NOMO-1 (cell line): Measurements from ENCODE around the gene NCOR2.
"Not testable (repeated sequence)": the region's sequence is repeated elsewhere in the genome, so short reads cannot be mapped to it uniquely, and the experiment has no call there.

Experiments
- DNase-seq, 2 experiments: peaks; one replicate each; lab custom pipeline; 2025; ENCODE audit not compliant: unreplicated experiment in 2 of 2; lab: John Stamatoyannopoulos, UW

NCOR2 gene

GRCh38 chr12:124601706-124602105, 34.3 kb upstream of the NCOR2 start:
- DNase-seq = no peak

DNA sequence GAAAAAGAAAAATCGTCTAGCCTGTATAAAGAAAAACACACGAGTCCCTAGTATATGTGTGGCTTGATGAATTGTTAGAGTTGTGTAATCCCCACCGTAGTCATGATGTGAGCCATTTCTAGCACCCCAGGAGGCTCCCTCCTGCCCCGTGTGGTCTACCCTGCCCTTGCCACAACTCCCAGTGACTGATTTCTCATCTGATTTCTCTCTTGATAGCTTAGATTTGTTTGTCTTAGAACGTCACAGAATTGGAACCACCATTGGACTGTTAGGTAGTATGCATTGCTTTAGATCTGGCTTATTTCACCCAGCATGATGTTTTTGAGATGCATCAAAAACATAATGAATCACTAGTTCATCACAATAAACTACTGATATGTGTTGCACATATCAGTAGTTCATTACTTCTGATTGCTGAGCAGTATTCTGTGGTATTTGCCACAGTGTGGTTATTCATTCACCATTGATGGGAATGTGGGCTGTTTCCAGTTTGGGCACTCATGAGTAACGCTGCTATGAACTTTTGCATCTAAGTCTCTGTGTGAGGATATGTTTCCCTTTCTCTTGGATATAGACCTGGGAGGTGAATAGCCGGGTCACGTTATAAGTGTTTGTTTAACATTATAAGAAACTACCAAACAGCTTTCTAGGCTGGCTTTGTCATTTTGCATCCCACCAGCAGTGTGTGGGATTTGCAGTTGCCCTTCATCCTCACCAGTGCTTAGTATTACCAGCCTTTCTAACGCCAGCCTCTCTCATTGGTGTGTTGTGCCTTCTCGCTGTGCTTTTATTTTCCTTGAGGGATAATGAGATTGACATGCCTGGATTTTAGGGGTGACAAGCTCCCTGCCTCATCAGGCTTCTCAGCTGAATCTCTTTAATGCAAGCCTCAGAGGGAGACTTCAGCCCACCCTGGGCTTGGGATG, 31.9 kb upstream of the NCOR2 start:
- peak in 1 of 2 experiments; percentile 9 for DNase-seq

DNA sequence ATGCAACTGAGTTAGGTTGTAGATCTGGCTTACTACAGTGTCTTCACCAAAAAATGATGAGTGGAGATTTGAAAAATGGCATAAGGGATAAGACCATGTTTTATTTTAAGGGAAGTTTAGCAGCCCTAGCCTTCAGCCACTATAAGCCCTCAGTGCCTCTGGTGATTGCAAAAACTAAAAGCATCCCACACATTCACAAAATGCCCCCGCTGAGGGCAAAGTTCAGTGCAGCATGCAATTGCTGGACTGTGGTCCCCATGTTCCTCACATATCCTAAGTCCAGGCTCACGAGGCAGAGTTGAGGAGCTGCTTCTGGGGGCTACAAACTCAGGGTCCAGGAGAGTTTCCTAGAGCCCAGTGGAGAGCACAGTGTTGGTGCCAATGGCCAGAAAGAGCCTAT, 29.6 kb upstream of the NCOR2 start:
- no peak for DNase-seq

- DNase-seq = no peak
Observed at GRCh38 chr12:124595444-124595843, 28.0 kb upstream of the NCOR2 start.

DNA sequence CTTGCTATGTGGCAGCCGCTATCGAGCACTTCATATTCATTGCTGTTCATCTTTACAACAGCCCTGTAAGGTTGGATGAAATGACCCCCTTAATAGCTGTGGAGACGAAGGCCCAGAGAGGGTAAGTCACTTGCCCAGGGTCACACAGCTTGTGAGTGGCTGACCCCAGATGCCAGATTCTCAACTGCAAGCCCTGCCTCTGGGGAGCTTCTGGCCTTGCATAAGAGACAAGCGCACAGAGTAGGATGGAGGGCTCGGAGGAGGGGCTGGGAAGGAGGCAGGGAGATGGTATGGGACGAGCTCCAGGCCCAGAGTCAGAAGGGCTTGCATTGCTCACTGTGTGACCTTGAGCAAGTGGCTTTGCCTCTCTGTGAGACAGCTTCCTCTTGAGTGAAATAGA, 27.4 kb upstream of the NCOR2 start:
- DNase-seq = no peak

GRCh38 chr12:124593851-124594401, 26.5 kb upstream of the NCOR2 start:
- no peak for DNase-seq

GRCh38 chr12:124593176-124593575, 25.8 kb upstream of the NCOR2 start:
- DNase-seq = no peak

- DNase-seq = peak; percentile 85 to 89
Observed at GRCh38 chr12:124592481-124593160, 25.2 kb upstream of the NCOR2 start.

DNA sequence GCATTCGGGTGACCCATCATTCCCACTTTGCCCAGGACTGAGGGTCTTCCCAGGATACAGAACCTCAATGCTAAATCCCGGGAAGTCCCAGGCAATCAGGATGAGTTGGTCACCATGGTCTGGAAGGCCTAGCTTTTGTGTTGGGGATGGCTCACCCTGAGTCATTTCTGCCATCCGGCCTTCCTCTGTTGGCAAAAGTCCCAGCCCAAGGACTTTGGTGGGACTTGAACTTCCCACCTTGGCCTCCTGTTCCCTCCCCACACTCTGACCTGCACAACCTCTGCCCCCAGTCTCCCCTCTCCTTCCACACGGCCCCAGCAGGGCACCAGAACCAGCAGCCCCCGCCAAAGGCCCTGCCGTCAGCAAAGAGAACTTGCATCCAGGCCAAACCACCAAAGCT, 24.6 kb upstream of the NCOR2 start:
- no peak for DNase-seq

- no peak for DNase-seq
Observed at GRCh38 chr12:124590447-124590846, 23.0 kb upstream of the NCOR2 start.

DNA sequence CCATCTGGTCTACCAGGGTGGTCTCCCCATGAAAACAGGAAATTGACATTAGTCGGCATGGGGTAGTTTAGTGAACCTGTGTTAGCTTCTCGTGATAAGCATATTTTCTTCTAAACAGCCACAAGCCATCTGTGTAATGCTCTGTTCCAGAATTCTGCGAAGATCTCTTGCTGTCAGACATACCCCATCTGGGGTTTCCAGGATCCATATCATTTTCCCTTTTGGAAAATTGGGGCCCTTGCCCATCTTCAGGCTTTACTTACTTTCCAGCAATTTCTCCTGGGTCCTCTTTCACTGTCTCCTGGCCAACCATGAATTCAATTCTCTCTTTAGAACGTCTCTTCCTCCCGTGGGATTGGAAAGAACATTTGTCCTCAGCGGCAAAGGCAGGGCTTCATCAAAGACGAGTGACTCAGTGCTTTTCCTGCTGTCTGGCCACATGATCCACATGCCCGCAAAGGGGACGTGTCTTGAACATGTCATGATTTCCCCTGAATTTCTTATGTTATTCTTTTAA, 21.4 kb upstream of the NCOR2 start:
- DNase-seq = peak in 1 of 2 experiments; percentile 35

DNA sequence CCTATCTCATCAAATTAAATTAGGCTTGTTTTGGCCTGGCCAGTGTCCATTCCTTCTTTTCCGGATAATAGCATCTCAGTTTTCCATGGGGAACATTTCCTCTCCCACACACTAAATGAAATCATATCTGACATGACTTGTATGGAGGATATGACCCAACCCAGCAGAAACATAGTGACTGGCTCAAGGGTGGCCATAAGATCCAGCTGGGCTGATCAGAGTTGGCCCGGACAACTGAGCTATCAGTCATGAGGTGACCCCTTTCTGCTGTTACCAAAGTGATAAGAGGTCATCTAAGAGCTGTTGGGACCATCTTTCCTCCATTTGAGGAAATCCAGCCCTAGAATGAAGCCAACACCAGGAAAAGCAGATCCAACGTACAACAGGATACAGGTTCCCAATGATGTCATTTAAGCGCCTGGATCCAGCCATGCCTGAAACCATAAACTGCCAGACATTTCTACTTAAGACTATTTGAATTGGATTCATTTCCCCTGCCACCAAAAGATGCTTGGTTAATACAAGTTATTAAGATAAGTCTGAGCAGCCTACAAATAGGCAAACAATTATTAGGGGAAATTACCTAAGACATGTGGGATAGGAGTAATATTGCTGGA, 20.7 kb upstream of the NCOR2 start:
- DNase-seq = no peak

GRCh38 chr12:124586756-124587155, 19.3 kb upstream of the NCOR2 start:
- no peak for DNase-seq

DNA sequence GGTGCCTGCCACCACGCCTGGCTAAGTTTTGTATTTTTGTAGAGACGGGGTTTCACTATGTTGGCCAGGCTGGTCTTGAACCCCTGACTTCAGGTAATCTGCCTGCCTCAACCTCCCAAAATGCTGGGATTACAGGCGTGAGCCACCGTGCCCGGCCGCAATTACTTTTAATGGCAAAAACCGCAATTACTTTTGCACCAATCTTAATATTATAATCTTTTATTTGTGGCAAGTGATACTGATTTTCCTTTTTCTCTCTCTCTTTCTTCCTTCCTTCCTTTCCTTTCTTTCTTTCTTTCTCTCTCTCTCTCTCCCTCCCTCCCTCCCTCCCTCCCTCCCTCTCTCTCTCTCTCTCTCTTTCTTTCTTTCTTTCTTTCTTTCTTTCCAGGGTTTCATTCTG, 17.1 kb upstream of the NCOR2 start:
- DNase-seq = not testable (repeated sequence)

GRCh38 chr12:124583854-124584253, 16.4 kb upstream of the NCOR2 start:
- no peak for DNase-seq

- no peak for DNase-seq
Observed at GRCh38 chr12:124582108-124582424, 14.7 kb upstream of the NCOR2 start.

DNA sequence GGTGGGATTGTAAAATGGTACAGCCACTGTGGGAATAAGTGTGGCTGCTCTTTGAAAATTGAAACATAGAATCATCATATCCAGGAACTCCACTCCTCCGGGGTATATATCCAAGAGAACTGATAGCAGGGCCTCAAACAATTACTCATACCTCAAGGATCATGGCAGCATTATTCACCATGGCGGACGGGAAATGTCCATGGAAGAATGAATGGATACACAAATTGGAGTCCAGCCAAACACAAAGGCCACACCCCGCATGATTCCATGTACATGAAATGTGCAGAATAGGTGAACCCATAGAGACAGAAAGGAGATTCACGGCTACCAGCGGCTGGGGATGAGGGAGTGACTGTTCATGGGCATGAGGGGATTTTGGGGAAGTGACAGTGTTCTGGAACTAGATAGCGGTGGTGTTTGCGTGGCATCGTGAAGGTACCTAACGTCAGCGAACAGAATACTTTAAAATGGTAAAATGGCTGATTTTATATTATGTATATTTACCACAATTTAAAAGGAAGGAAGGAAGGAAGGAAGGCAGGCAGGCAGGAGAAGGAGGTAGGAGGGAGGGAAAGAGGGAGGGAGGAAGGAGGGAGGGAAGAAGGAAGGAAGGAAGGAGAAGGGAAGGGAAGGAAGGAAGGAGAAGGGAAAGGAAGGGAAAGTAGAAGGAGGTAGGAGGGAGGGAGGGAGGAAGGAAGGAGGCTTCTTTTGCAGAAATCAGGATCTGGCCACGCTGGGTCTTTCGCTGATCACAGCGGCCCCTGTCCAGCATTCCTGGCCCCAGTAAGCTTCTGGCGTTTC, 14.1 kb upstream of the NCOR2 start:
- no peak for DNase-seq

- DNase-seq = no peak
Observed at GRCh38 chr12:124579921-124580517, 12.6 kb upstream of the NCOR2 start.

DNA sequence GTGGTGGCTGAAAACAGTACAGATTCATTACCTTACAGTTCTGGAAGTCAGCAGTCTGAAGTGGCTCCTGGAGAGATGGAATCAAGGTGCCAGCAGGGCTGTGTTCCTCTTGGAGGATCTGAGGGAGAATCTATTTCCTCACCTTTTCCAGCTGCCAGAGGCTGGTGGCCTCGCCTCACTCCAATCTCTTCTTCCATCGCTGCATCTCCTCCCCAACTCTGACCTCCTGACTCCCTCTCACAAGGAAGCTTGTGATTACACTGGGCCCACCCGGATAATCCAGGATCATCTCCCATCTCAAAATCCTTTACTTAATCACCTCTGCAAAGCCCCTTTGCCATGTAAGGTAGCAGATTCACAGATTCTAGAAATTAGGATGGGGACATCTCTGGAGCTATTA, 11.4 kb upstream of the NCOR2 start:
- no peak for DNase-seq

- DNase-seq = no peak
Observed at GRCh38 chr12:124578445-124578844, 11.0 kb upstream of the NCOR2 start.
